GM18870 (cell line): Measurements from ENCODE around the gene COX5A.

Source experiments
- ATAC-seq: cut with Tn5 transposase; IDR thresholded peaks from one replicate; pipeline ENCODE4 v1.9.1; 2021; ENCODE audit warnings: moderate library complexity; ENCODE audit not compliant: unreplicated experiment

Gene COX5A

DNA sequence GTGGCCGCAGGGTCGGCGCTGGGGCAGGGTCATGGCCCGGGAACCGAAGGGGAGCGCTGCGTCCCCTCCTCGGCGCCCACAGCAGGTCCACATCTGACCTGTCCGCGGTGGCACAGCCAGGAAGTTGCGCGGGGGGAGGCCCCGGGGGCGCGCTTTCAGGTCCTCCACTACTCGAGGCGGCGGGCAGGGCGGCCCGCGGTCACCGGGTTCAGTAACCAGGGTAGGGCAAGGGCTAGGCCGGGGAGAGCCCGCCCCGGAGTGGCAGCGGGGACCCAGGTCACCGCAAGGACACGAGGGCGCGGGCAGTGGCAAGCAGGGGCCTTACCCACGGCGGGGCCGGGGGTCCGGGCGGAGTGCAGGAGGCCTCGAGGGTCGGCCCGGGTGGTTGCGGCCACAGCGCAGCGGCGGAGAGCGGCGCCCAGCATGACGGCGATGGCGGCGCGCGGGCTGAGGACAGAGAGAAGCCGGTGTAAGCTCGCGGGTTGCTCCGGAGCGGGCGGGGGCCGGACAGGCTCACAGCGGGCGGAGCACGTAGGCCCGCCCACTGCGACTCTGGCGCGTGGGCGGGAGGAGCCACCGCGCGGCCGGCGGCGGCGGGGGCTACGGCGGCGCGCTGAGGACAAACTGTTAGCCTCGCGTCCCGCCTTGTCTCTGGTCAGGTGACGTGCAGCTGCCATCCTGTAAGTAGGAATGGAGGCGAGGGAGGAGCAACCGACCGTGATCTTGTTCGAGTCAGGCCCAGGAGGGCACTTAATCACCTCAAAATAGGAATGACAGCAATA is at the start of gene COX5A:
COX5A (minus strand) TSS at position 484 of the 782 bp plus-strand sequence; CDS start at position 425, 59 bp downstream.
- ATAC-seq, result peak; percentile 66

DNA sequence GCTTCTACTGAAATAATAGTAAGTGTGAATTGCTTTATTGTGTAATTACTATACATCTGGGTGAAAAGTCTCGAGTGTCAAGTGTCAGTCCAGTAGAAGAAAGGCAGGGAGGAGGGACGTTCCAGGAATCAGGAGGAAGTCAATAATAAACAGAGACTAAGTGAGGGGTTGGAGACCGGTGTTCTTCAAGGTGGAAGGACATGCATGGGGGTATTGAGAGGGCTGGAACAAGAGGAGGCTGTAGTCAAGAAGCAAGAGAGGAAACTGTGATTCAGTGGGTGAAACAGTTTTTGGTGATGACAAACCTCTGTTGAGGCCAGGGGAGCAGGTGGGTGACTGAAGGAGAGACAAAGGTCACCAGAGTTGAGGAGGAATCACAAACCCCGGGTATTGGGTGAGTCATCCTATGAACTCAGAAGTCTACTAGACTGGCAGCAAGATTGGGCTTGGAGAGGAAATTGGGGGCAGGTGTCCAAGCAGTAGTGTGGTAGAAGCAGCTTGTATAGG is 45.9 kb upstream of the COX5A start:
- ATAC-seq, result peak; percentile 53

GRCh38 chr15:74982183-74982582 is 44.3 kb upstream of the COX5A start:
- no peak for ATAC-seq

GRCh38 chr15:74978503-74978902 is 40.6 kb upstream of the COX5A start:
- no peak for ATAC-seq

DNA sequence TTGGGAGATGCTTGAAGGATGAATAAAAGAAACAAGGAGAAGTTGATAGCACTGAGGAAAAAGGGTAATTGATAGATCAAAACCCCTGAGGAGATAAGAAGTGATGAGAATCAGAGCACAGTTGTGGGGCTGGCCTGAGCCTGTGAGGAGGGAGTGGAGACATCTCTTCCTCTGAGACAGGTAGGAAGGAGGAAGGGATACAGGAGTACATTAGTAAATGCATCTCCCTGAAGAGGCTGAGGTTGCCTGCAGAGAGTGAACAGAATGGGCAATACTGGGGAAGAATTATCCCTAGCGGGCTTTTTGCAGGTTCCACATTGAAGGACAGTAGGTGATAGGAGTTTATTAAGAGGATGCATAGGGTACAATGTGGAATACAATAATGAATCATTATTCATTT is 40.2 kb upstream of the COX5A start:
- no peak for ATAC-seq

- no peak for ATAC-seq
Measured at GRCh38 chr15:74977599-74977998, 39.7 kb upstream of the COX5A start.

DNA sequence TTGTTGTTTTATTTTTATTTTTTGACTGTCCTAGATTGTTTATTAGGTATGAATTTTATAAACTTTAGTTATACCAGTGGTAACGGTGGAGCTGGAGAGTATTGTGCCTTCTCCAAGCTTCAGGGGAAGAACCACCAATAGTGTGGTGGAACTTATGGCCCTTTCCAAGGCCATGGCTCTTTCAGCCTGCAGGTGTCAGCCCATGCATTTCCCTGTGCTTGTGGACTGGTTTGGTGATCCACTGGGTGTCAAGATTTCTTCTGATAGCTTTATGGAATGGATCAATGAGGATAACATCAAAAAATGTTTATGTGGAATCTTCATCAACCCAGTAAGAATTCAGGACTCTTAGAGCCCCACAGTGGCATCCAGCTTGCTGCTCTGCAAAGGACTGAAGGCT is 38.3 kb upstream of the COX5A start:
- ATAC-seq, result no peak

GRCh38 chr15:74967670-74968069 is 29.8 kb upstream of the COX5A start:
- no peak for ATAC-seq

GRCh38 chr15:74964794-74965193 is 26.9 kb upstream of the COX5A start:
- no peak for ATAC-seq

DNA sequence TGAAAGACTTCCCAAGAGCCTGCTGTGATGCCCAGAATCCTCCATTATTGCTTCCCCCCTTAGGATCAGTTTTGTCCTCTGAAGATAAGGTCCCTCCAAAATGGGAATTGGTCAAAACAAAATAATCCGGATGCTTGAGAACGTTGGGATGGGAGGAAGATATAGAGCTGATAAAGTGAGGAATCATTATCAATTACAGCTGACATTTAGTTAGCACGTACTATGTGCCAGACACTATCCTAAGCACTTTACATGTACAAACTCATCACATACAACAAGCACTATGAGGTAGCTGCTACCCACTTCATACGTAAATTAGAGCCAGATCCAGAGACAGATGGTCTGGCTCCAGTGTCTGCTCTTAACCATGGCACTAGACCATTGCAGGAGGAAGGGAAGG is 25.3 kb upstream of the COX5A start:
- no peak for ATAC-seq

GRCh38 chr15:74962671-74963070 is 24.8 kb upstream of the COX5A start:
- ATAC-seq, result no peak

DNA sequence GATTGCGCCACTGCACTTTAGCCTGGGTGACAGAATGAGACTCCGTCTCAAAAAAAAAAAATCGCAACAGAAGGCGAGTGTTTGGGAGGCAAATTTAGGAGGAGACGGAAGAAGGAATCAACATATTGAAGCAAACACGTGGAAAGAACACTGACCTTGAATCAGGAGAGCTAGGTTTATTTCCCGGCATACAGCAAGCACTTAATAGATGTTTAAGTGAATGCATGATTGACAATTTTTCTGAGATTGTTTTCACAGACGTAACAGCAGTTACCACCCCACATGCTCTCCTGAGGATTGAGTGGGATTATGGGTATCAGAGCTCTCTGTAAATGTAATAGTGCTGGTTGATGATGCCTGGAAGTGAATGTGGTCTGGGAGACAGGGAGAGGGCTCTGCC is 24.3 kb upstream of the COX5A start:
- no peak for ATAC-seq

- ATAC-seq, result no peak
Measured at GRCh38 chr15:74961616-74962015, 23.7 kb upstream of the COX5A start.

GRCh38 chr15:74960995-74961588 is 23.2 kb upstream of the COX5A start:
- no peak for ATAC-seq

- ATAC-seq, result no peak
Measured at GRCh38 chr15:74960286-74960685, 22.4 kb upstream of the COX5A start.

- no peak for ATAC-seq
Measured at GRCh38 chr15:74959586-74959939, 21.7 kb upstream of the COX5A start.

DNA sequence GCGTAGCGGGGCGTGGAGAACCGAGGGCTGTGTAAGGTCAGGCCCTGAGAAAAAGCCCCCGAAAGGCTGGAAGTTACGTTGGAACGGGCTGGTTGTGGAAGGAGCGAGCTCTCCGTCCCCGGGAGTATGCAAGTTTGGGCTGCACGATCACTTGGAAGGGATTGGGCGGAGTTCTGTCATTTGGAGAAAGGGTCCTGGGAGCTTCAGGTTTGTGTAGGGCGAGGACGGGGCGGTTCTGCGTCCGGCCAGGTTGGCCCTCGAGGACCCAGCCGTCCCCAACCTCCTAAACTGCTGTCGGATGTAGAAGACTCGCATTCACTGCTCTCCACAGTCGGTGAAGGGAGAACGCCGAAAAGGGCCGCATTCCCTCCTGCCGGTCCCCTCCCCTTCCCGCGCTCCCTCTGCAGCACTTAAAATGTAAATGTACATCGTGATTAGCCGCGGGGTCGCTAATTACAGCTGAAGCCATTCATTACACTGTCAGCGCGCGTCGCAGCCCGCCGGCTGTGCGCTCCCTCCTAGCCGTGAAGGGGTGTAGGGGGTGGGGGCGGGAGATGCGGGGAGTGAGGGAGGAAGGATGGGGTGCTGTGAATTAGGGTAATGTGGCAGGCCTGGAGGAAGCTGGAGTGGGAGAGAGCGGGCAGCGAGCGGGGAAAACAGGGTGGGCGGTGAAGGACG is 21.2 kb upstream of the COX5A start:
- ATAC-seq, result no peak

GRCh38 chr15:74958320-74958907 is 20.5 kb upstream of the COX5A start:
- no peak for ATAC-seq

DNA sequence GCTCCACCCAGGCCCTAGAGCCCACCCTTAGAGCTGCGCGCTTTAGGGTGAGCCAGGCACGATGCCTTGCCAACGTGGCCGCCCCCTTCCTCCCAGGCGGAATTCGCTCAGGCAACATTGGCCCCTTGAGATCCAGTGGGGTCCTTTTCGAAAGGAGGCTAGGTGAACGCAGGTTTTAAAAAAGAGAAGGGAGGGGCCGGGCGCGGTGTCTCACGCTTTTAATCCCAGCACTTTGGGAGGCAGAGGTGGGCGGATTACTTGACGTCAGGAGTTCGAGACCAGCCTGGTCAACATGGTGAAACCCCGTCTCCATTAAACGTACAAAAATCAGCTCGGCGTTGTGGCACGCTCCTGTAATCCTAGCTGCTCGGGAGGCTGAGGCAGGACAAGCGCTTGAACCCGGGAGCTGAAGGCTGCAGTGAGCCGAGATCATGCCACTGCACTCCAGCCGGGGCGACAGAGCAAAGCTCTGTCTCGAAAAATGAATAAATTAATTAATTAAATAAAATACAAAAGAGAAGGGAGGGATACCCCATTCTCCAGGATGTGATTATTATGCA is 19.7 kb upstream of the COX5A start:
- no peak for ATAC-seq

DNA sequence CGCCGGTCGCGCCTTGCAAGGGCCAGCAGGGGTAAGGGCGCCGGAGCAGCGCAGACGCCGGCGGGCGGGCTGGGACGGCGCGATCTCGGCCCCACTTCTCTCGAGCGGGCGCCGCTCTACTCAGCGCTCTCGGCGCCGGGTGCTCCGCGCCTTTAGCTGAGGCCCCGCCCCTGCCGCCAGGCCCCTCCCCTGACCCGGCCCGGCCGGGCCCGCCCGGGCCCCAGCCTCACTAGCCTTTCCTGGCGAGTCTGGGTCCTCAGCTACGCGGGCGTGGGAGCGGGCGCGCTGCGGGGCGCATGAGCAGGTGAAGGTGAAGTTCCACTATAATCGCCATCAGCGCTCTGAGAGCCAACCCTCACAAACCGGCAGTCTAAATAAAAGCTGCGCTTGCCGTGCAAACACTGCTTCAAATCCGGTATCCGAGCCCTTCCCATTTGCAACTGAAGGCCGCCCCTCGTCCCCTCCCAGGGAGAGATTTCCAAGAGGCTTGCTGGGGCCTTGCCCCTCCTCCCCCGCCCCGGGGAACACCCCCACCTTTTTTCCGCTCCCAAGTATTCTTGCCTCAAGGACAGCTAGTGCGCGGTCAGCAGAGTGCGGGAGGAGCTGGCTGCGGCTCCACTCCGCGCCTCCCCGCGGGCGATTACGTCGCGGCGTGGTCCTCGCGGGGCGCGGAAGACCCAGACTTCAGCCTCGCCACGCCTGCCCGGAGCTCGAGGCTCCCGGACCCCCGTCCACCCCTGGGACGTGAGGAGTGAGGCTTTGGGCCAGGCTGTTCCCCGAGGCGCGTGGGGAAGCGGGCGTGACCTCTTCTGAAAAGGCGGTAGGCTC is 19.0 kb upstream of the COX5A start, which contains the start of gene RPP25:
RPP25 (minus strand) TSS at position 125 of the 828 bp plus-strand sequence. CDS start 189 bp downstream, outside the sequence.
- no peak for ATAC-seq
